GM21381 (cell line): ENCODE results near the gene UNC79.
"Not testable (repeated sequence)": the region's sequence is repeated elsewhere in the genome, so short reads cannot be mapped to it uniquely, and the experiment has no call there.

ENCODE experiments used
- ATAC-seq: cut with Tn5 transposase; IDR thresholded peaks from one replicate; pipeline ENCODE4 v1.9.1; 2021; ENCODE audit warnings: mild to moderate bottlenecking, moderate library complexity; ENCODE audit not compliant: unreplicated experiment

UNC79 gene

DNA sequence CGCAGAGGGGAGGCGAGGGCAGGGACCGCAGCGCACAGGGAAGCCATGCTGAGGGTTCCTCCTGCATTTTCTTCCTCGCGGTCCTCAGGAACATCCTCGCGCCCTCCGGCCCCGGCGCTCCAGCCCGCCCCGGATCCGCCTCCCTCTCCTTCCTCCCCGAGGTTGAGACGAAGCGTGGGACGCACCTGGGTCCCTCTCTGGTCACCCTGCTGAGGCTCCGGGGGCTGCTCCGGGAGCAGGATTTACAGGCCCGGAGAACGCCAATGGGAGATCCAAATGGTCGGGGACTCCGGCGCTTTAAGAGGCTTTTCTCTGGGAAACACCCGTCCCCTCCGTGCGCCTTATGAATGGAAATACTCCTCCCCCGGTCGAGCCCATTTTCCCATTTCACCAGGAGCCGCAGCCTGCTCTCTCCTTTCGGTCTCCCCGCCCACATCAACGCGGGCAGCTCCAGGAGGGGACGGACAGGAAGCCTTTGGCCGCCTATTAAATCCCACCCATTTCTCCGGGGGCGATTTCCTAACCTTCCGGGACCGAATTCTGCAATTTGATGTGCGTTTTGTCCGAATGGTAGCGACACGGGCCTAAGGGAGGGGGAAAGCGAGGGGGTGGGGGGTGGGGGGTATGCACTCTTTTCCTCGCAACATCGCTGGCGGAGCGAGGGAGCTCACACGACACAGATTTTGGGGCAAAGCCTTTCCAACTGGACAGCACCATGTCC lies at the start of gene UNC79:
Gene UNC79, plus strand, starts transcription at position 625 of the 721 bp plus-strand sequence. Its CDS starts 91 bp downstream, at position 716.
- no peak for ATAC-seq

DNA sequence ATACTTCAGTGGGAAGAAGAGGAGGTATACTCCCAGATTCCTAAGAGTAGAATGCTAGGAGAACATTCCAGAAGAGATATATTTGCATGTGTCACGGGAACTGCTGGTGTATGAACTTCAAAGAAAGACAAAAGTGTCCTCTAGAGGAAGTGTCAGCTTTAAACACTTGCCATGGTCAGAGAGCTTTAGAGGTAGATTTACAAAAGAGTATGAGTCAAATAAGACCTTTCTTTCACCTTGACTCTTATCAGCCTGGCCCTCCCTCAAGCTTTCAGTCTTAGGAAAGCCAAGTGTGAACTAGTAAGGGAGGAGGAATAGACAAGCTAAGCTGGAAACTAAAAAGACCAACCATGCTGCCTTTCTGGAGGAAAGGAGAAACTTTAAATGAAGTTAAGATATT lies 49.1 kb upstream of the UNC79 start:
- ATAC-seq, result peak; percentile 58

DNA sequence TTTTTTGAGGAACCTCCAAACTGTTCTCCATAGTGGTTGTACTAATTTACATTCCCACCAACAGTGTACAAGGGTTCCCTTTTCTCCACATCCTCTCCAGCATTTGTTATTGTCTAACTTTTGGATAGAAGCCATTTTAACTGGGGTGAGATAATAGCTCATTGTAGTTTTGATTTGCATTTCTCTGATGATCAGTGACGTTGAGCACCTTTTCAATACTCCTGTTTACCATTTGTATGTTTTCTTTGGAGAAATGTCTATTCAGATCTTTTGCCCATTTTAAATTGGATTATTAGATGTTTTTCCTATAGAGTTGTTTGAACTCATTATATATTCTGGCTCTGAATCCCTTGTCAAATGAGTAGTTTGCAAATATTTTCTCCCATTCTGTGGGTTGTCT lies 46.5 kb upstream of the UNC79 start:
- not testable (repeated sequence) for ATAC-seq

DNA sequence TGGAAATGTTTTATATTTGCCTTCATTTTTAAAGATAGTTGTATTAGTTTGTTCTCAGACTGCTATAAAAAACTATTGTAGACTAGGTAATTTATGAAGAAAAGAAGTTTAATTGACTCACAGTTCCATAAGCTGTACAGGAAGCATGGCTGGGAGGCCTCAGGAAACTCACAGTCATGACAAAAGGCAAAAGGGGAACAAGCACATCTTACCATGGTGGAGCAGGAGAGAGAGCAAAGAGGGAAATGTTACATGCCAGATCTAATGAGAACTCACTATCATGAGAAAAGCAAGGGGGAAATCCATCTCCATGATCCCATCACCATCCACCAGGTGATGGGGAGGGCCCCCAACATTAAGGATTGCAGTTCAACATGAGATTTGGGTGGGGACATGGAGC lies 35.5 kb upstream of the UNC79 start:
- ATAC-seq, result no peak

DNA sequence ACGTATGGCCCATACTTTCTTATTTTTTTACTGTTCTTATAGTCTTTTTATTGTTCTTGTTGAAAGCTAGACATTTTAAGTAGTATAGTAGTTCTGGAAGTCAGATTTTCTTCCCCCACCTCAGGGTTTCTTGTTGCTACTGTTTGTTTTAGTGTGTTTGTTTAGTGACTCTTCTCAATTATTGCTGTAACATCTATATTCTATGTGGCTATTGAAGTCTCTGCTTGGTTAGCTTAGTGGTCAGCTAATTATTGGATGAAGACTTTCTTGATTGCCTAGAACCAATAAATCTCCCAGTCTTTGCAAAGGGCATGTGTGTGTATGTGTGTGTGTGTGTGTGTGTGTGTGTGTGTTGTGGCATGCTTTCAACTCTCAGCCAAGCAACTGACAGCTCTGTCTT lies 34.3 kb upstream of the UNC79 start:
- no peak for ATAC-seq

DNA sequence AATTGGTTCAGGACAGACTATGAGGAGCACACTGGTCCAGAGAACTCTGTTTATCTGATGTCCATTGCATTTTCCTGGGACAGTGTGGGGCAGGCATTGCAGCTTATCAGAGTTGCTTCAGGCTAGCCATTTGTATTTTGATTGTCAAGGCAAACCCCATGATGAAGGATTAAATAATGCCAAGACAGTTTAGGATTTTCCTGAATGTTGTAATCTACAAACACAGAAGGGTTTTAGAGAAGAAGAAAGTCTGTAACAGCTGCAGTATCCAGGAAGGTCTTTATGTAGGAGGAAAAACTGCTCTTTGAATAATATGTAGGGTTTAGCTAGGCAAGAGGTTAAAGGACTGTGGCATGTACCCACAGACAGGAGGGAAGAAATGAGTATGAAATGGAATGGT lies 32.2 kb upstream of the UNC79 start:
- ATAC-seq, result no peak

DNA sequence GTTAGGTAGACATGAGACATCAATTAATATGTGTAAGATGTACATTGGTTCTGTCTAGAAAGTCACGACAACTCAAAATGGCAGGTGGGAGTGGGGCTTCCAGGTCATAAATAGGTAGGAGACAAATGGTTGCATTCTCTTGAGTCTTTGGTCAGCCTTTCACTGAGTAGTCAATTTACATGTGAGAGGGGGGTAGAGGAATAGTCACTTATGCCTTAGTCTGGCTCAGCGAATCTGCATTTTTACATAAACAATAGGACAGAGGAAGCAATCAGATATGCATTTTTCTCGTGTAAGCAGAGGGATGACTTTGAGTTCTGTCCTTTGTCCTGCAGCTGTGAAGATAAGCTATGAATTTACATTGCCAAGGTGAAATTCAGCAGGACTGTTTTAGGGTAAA lies 27.8 kb upstream of the UNC79 start:
- no peak for ATAC-seq

DNA sequence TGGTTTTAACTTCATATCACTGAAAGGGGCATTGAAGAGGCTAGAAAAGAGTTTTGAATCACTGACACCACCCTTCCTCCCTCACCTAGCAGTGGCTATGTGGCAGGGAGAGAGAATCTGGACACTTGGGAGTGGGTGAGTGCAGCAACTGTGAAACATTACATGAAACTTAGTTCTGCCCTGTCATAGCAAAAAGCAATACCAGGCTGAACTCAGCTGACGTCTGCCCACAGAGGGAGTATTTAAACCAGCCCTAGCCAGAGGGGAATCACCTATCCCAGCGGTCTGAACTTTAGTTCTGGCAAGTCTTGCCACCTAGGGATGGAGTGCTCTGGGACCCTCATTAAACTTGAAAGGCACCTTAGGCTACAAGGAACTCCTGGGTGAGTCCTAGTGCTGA lies 20.7 kb upstream of the UNC79 start:
- ATAC-seq, result no peak

DNA sequence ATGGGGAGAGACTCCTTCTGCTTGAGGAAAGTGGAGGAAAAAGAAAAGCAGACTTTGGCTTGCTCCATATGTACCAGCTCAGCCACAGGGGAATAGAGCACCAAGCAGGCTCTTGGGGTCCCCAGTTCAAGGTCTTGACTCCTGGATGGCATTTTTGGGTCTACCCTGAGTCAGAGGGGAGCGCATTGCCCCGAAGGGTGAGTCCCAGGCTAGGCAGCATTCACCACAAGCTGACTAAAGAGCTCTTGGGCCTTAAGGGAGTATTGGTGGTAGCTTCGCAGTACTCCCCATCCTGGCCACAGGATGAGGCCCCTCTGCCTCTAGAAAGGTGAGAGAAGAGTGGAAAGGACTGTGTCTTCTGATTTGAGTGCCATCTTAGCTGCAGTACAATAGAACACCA lies 19.8 kb upstream of the UNC79 start:
- ATAC-seq, result no peak

DNA sequence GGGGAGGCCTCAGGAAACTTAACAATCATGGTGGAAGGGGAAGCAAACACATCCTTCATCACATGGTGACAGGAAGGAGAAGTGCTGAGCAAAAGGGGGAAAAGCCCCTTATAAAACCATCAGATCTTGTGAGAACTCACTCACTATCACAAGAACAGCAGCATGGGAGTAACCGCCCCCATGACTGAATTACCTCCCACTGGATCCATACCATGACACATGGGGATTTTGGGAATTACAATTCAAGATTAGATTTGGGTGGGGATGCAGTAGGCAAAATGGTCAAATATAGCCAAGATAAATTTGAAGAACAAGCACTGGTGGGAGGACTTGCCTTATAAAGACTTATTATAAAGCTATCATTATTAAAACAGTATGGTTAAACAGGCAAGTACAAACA lies 5.6 kb upstream of the UNC79 start:
- ATAC-seq, result not testable (repeated sequence)

DNA sequence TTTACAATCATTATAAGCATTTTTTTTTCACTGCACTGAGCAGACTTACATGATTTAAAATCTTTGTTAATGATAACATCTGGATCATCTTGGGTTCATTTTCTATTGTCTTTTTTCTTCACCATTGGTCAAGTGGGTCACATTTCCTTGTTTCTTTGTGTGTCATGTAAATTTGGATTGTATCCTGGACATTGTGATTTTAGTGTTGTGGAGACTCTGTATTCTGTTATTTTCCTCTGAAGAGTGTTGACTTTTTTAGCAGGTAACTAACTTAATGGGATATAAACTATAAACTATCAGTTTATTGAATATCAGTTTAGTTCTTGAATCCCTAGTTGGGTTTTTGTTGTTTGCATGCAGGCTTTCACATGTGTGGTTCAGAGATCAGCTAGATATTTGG lies 4.0 kb upstream of the UNC79 start:
- ATAC-seq, result no peak

DNA sequence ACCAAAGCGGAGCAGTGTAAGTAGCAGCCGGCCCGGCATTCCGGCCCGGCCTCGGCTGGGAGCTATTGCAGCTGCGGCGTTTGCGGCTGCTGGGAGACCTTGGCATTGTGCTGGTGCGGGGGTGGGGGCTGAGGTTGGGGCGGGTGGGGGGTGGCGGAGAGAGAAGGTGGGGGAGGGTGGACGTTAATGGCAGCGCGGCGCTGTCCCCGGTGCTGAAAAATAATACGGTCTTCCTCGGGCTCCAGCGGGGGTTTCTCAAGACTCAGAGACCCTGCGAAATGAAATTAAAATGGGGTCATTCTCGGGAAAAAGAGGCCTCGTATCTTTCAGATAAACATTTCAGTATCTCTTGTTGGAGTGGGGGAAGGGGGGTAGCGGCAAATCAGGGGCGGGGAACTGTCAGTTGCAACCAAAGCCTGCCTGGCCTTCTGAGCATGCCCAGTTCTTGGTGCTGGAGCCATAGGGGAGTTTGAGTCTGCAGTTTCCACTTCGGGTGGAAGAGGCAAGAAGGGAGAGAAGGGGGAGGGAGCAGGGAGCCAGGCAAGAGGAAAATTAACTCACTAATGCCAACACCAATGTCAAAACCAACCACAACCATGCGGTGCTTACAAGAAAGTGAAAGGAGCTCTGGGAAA lies 414 bp downstream of the UNC79 start:
- ATAC-seq, result no peak

DNA sequence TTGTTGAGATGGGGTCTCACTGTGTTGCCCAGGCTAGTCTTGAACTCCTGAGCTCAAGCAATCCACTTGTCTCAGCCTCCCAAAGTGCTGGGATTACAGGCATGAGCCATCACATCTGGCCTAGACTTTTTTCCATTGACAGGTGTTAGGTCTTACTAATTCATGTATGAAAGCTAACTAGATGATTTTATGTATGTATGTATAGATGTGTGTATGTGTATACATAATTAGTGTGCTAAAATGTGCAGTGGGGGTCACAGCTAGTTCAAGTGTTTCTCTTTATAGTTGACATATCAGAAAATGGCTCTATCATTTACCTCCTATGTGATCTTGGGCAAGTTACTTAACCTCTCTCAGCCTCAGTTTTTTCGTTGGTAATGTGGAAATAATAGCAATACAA lies 23.5 kb downstream of the UNC79 start:
- no peak for ATAC-seq

DNA sequence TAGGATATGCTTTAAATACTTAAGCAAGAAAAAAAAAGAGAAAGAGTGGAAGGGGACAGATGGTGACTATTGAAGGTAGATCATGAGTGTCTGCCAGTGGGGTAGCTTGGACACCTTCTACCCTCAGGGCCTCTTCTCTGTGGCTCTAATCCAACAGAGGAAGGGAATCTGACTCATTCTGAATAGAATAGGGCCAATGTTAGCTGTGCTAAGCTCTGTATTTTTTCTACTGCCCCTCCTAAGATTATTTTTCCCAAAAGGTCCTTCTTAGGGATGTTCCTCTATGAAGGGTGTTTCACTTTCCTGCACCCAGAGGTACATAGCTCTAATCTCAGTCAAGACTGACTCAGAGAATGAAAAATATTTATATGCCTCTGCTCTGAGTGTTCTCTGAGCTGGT lies 25.6 kb downstream of the UNC79 start:
- ATAC-seq, result no peak

DNA sequence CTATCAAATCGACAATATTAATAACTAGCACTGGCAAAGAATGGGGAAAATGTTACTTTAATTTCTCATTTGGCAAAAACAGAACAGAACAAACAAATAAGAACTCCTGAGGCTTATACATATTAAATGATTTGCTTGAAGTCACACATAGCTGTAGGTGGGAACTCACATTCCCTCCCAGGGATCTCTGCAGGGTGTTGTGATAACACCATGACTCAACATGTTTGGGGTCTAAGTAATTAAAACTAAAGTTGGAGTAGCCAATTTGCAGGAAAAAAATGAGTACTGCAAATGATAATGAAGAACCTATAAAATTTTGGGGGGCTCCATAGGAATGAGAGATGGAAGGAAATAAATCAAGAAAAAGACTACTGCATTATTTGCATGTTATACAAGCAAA lies 27.5 kb downstream of the UNC79 start:
- ATAC-seq, result no peak

DNA sequence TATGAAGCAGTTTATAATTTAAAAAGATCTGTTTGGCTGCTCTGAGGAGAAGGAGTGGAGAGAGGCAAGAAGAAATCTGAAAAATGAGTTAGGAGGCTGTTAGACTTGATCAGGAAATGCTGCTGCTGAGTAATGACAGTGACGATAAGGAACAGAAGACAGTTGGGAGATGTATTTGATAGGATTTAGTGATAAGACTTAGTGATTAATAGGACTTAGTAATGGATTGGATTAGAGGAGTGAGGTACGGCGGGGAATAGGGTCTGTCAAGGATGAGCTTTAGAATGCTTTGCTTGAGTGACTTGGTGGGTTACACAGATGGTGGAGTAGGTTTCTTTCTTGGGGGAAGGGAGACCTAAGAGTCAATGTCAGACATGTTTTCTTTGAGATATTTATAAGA lies 31.7 kb downstream of the UNC79 start:
- ATAC-seq, result no peak

DNA sequence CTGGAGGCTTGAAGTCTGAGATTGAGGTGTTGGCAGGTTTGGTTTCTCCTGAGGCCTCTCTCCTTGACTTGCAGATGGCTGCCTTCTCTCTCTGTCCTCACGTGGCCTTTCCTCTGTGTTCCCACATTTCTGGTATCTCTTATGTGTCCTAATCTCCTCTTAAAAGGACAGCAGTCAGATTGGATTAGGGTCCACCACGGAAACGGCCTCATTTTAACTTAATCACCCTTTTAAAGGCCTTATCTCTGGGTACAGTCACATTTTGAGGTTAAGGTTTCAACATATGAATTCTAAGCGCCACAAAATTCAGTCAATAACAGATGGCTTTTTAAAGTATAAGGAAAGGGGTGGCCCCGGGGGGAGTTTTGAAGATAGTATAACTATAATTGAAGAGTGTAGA lies 33.5 kb downstream of the UNC79 start:
- ATAC-seq, result no peak

DNA sequence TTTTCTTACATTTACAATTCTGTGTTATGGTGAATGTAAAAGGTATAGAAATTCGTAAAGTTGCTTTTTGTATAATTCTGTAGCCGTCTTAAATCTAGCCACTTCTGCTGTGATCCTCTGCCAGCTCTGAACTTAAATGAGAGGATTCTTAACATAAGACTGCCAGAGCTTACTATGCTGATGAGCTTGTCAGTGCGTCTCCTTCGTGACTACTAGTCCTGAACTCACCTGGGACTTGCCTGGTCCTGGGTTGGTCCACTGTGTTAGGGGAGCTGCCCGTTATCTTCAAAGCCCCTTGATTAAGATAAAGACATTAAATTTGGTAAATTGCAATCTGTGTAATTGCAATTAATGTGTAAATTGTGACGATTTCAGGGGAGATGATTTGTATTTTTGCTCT lies 44.7 kb downstream of the UNC79 start:
- ATAC-seq, result no peak

DNA sequence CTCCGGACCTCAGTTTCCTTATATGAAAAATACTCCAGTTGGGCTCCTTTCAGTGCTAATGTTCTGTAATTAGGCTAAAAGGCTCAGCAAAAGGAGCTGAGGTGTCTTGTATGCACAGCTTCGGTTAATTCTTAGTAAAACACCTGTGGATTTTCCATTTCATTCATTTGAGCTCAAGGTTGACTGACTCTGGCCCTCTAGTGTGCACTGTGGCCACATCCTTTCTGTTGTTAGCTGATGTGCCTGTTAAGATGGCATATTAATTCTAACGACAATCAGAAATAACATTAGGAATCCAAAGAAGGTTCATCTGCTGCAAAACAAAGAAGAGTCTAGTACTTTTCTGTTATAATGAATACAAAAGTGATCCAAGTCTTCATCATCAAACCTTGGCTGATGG lies 45.6 kb downstream of the UNC79 start:
- no peak for ATAC-seq

DNA sequence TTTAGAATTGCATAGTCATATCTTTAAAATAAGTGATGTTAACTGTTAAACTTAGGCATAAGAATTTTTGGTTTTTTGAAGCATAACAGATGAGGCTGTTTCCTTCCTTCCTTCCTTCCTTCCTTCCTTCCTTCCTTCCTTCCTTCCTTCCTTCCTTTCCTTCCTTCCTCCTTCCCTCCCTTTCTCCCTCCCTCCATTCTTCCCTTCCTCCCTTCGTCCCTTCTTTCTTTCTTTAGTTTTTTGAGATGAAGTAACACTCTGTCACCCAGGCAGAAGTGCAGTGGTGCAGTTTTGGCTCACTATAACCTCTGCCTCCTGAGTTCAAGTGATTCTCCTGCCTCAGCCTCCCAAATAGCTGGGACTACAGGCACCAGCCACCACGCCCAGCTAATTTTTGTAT lies 48.3 kb downstream of the UNC79 start:
- ATAC-seq, result not testable (repeated sequence)

DNA sequence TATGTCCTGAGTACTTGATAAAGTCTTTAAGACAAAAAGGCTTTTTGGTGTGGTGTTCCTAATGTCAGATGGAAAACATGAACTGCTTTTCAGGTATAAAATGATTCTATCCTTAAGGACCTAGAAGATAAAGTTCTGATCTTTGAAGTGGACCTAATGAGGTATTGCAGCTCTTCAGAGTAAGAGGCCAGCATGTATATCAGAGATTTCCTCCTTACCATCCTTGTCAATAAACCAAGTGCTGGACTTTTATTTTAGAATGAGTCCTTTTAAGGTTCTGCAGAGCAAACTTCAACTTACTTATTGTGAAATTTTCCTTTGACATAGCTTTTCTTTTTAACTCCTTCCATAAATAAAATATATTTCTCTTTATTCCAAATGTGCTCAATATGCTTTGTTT lies 50.1 kb downstream of the UNC79 start:
- no peak for ATAC-seq

DNA sequence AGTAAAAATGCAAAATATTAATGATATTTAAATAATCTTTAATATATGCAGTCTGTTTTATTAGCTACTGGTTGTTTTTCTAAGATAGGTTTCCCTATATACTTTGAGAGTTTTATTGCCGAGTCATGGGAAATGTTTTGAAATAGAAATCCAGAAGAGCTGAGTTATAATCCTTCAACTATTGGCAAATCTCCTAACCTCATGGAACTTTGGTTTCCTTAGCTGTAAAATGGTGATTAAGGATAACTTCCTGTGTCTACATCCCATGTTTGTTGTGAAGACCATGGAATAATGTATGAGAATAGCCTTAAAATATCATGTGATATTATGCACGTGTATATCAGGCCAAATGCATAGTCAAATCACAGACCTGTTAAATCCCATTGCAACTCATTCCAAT lies 51.0 kb downstream of the UNC79 start:
- ATAC-seq, result no peak

DNA sequence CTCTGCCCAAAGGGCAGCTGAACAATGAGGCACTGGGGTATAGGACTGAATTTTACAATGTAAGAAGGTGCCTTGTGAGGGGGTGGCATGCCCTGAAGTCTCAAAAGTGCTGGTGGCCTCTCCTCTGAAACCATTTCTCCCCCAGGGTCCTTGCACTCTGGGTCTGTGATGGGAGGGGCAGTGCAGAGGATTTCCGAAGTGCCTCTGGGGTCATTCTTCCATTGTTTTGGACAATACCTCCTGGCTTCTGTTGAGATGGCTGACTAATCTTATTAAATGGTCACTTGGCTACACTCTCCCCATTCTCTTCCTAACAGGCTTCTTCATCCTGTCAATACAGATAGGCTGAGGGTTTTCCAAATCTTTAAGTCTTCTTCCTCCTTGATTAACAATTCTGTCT lies 59.3 kb downstream of the UNC79 start:
- no peak for ATAC-seq
